OCI-LY7 (cell line): Measurements from ENCODE around the gene DMXL2.

Source experiments
- EZH2phosphoT487 ChIP-seq: fragments of 200-600 bp; sonication (generic); IDR thresholded peaks from 2 replicates; pipeline ENCODE4 v1.6.1; 2018; ENCODE audit warnings: low read depth, borderline replicate concordance, mild to moderate bottlenecking, mixed run types, antibody characterized with exemption, low read length, moderate library complexity, mixed read lengths
- TF ChIP-seq, protein P1 (sequence below): fragments of 200-600 bp; sonication (generic); conservative IDR thresholded peaks from 2 replicates; pipeline ENCODE4 v1.5.1; 2014; ENCODE audit warnings: mild to moderate bottlenecking, antibody characterized with exemption, low read length, moderate library complexity, mixed read lengths

DNA sequence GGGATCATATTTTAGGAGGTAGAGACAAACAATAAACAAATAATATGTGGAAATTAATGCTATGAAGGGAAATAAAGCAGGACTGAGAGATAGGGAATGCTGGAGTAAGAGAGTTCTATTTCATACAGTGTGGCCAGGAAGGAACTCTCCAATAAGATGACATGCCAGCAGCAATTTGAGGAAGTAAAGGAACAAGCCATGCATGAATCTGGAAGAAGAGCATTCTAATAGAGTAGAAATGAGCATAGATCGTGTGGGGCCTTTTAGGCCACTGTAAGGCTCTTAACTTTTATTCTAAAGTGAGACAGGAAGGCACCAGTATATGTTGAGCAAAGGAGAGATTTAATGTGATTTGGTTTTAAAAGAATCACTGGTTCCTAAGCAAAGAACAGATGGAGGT lies 126.3 kb downstream of the DMXL2 start:
- TF ChIP-seq, protein P1, sequence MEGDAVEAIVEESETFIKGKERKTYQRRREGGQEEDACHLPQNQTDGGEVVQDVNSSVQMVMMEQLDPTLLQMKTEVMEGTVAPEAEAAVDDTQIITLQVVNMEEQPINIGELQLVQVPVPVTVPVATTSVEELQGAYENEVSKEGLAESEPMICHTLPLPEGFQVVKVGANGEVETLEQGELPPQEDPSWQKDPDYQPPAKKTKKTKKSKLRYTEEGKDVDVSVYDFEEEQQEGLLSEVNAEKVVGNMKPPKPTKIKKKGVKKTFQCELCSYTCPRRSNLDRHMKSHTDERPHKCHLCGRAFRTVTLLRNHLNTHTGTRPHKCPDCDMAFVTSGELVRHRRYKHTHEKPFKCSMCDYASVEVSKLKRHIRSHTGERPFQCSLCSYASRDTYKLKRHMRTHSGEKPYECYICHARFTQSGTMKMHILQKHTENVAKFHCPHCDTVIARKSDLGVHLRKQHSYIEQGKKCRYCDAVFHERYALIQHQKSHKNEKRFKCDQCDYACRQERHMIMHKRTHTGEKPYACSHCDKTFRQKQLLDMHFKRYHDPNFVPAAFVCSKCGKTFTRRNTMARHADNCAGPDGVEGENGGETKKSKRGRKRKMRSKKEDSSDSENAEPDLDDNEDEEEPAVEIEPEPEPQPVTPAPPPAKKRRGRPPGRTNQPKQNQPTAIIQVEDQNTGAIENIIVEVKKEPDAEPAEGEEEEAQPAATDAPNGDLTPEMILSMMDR: no peak
- TF ChIP-seq EZH2phosphoT487: no peak
